Measurements from ENCODE around the gene TMEM187. TPM values are rescaled to one million over a fixed set of nuclear protein-coding genes. Genes with fewer than 3 reads are reported as not detected.

TMEM187 gene
- total and polyA plus RNA-seq, 2 of the 4 experiments (the other 2 are of a cell fraction): 3.4 to 6.2 TPM

- H3K4me1 ChIP-seq (ENCODE audit: control insufficient read depth, insufficient read depth, low read length): peaks cover 2% of the 10 kb centered on the region; the same call in 1 of the 2 replicates
- H3K9ac ChIP-seq (ENCODE audit: low read depth, low read length): no peak overlapping the region
- no peak overlapping the region for H3K4me3 ChIP-seq (ENCODE audit: insufficient read depth, low read depth, low read length)
- no TSS peak for BruUV-seq (replicated peaks)
- no peak overlapping the region for H2BK5ac ChIP-seq (ENCODE audit: low read depth, low read length, poor library complexity, severe bottlenecking)
- H3K27me3 ChIP-seq (ENCODE audit: control insufficient read depth, insufficient read depth, low read length): peaks cover 3% of the 10 kb centered on the region; the same call in 1 of the 2 replicates
- intact Hi-C loops (cut with micrococcal nuclease): no loop called here
- H3K9me1 ChIP-seq (ENCODE audit: insufficient read depth, low read length): no peaks in the 10 kb centered on the region
- H3K56ac ChIP-seq (ENCODE audit: extremely low read depth, insufficient read depth, low read length): no peak overlapping the region
- no peak overlapping the region for H2BK120ac ChIP-seq (ENCODE audit: low read depth, low read length)
- H2AK5ac ChIP-seq (ENCODE audit: low read depth, low read length): no peak overlapping the region
- H2AFZ ChIP-seq (replicated peaks; ENCODE audit: low read length, poor library complexity): no peak overlapping the region
- ATAC-seq (ENCODE audit: low read depth) (no peak), DNase-seq (peak; percentile 17)
- no peak overlapping the region for H3K14ac ChIP-seq (replicated peaks; ENCODE audit: low read depth, low read length)
- 53% methylated on average over 6 of the region's 10 CpGs; no CpG with 5 or more reads in 1 of the 2 experiments for WGBS, 2 experiments (ENCODE audit: extremely low coverage in 2 of 2, insufficient read length in 1 of 2)
- H3K4me2 ChIP-seq (ENCODE audit: low read depth, low read length): no peak overlapping the region
- peak overlapping the region; percentile 3 for H2AK9ac ChIP-seq (replicated peaks; ENCODE audit: low read depth, low read length, poor library complexity)
- H2BK15ac ChIP-seq (ENCODE audit: low read depth, low read length): no peak overlapping the region
- dilution Hi-C loops (cut with HindIII; ENCODE audit: low sequenced_read_pairs, unreplicated experiment): no loop called here
- no peaks in the 10 kb centered on the region for H3K9me3 ChIP-seq (ENCODE audit: control insufficient read depth, insufficient read depth, low read length)
- TF ChIP-seq MAZ (IDR thresholded peaks at IDR 0.05; ENCODE audit: borderline replicate concordance, low read depth, low read length) (no peak), RAD21 (IDR thresholded peaks at IDR 0.05; ENCODE audit: low read length) (no peak)
- H3K23ac ChIP-seq (ENCODE audit: low read depth, low read length): no peak overlapping the region
- CTCF ChIA-PET: no interaction called here
- in situ Hi-C loops (cut with MboI; ENCODE audit: low sequenced_read_pairs): no loop called here
- POLR2A ChIA-PET (ENCODE audit: unreplicated experiment): no interaction called here
- H2BK20ac ChIP-seq (ENCODE audit: low read depth, low read length): no peak overlapping the region
- peaks cover 8% of the 10 kb centered on the region; the same call in 1 of the 2 replicates for H4K20me1 ChIP-seq (ENCODE audit: insufficient read depth, low read length)
- no peak overlapping the region for H3K27ac ChIP-seq (ENCODE audit: insufficient read depth, low read length)
- H4K5ac ChIP-seq (ENCODE audit: low read depth, low read length): no peak overlapping the region
- H3K4ac ChIP-seq (ENCODE audit: low read depth, low read length): no peak overlapping the region
- H4K8ac ChIP-seq (ENCODE audit: low read depth in 2 of 2, low read length in 2 of 2): no peak overlapping the region
- H4K91ac ChIP-seq (ENCODE audit: insufficient read depth, low read depth, low read length): no peak overlapping the region
- H3K36me3 ChIP-seq (ENCODE audit: control insufficient read depth, insufficient read depth, low read length): no peaks in the 10 kb centered on the region
- H3K18ac ChIP-seq (ENCODE audit: low read depth, low read length): no peak overlapping the region
- peaks cover under 1 to 9% of the 10 kb centered on the region in 2 experiments; a peak in 1 of 4 replicates for H3K79me1 ChIP-seq (ENCODE audit: low read depth in 1 of 2, low read length in 2 of 2)
Observed at GRCh38 chrX:153938226-153938786, 34.2 kb upstream of the TMEM187 start.

All from IMR-90 (cell line).